Endothelial cell of umbilical vein (primary cell): ENCODE measurements around the gene RETREG3. TPM values are rescaled to one million over a fixed set of nuclear protein-coding genes. Genes with fewer than 3 reads are reported as not detected.

Experiments
- BruUV-seq: library from RNA; stranded (reverse); fragments of 400-500 nt; replicated peaks from 2 replicates; lab custom pipeline; 2021; lab: Mats Ljungman, UMichigan
- CTCF ChIA-PET: fragments of 300-600, 350-600 bp; sonication (Branson Sonifier 250); formaldehyde crosslinking; loops from one replicate; lab custom pipeline; 2021; ENCODE audit warnings: antibody characterized with exemption, inconsistent platforms; lab: Charles Lee
- POLR2A ChIA-PET: fragments of 300-600, 350-600 bp; sonication (Branson Sonifier 250); formaldehyde crosslinking; loops from one replicate; lab custom pipeline; 2021; ENCODE audit warnings: antibody characterized with exemption, inconsistent platforms; lab: Charles Lee
- DNase-seq: peaks from one replicate; pipeline ENCODE4 v3.0.0-alpha.2; 2011; ENCODE audit warnings: low read depth, low spot score
- FAIRE-seq: peaks from 2 replicates; lab custom pipeline; 2011; peaks lifted over from hg19 to GRCh38; lab: Jason Lieb, UNC
- H2AFZ ChIP-seq: 2 replicates; pipeline ENCODE4 v1.6.0; 2012; ENCODE audit warnings: low read depth, low read length, control low read depth, inconsistent platforms
- H3K27ac ChIP-seq: 2 replicates; pipeline ENCODE4 v1.5.1; 2011; ENCODE audit warnings: low read depth, mild to moderate bottlenecking, control low read depth, low read length, moderate library complexity; ENCODE audit not compliant: insufficient read depth
- H3K27me3 ChIP-seq, 2 experiments: 2 replicates each; pipeline versions ENCODE4 v1.6.0 to v1.6.1; 2011; ENCODE audit warnings: low read length in 2 of 2, mixed read lengths in 1 of 2; ENCODE audit not compliant: control insufficient read depth in 2 of 2, insufficient read depth in 2 of 2
- H3K36me3 ChIP-seq, 2 experiments: 2 replicates in 1 of 2; 3 replicates in 1 of 2; pipeline ENCODE4 v1.5.1; 2011; ENCODE audit warnings: low read length in 2 of 2, mild to moderate bottlenecking in 1 of 2, moderate library complexity in 1 of 2; ENCODE audit not compliant: control insufficient read depth in 2 of 2, insufficient read depth in 2 of 2; ENCODE audit errors: extremely low read depth in 1 of 2
- H3K4me1 ChIP-seq: 3 replicates; pipeline ENCODE4 v1.5.1; 2011; ENCODE audit warnings: mild to moderate bottlenecking, low read length; ENCODE audit not compliant: control insufficient read depth, insufficient read depth; ENCODE audit errors: extremely low read depth
- H3K4me2 ChIP-seq: 2 replicates; pipeline ENCODE4 v1.6.1; 2011; ENCODE audit warnings: low read length, control low read depth, mixed read lengths; ENCODE audit not compliant: insufficient read depth
- H3K4me3 ChIP-seq, 3 experiments: fragments of 200-600 bp in 1 of 3; sonication (generic), shearing (Covaris generic) in 1 of 3; replicated peaks in 1 of 3; 2 replicates each; pipeline ENCODE4 v1.5.1; 2011 to 2016; ENCODE audit warnings: control low read depth in 3 of 3, low read length in 3 of 3, mild to moderate bottlenecking in 2 of 3, inconsistent platforms in 1 of 3, low read depth in 1 of 3, moderate library complexity in 1 of 3; ENCODE audit not compliant: insufficient read depth in 1 of 3
- H3K79me2 ChIP-seq: 2 replicates; pipeline ENCODE4 v1.6.0; 2012; ENCODE audit warnings: low read length, inconsistent platforms; ENCODE audit not compliant: control insufficient read depth, insufficient read depth
- H3K9ac ChIP-seq: replicated peaks from 2 replicates; pipeline ENCODE3; 2011; ENCODE audit warnings: low read length, control low read depth; ENCODE audit not compliant: insufficient read depth; ENCODE audit errors: extremely low read depth
- H3K9me1 ChIP-seq: replicated peaks from 3 replicates; pipeline ENCODE4 v1.6.0; 2011; ENCODE audit warnings: mild to moderate bottlenecking, low read length; ENCODE audit not compliant: control insufficient read depth, insufficient read depth; ENCODE audit errors: extremely low read depth
- H3K9me3 ChIP-seq: replicated peaks from 2 replicates; pipeline ENCODE4 v1.5.1; 2012; ENCODE audit warnings: low read length, inconsistent platforms; ENCODE audit not compliant: control insufficient read depth, insufficient read depth
- H4K20me1 ChIP-seq: replicated peaks from 2 replicates; pipeline ENCODE3; 2011; ENCODE audit warnings: mild to moderate bottlenecking, low read length; ENCODE audit not compliant: control insufficient read depth, insufficient read depth; ENCODE audit errors: extremely low read depth
- CTCF ChIP-seq, 2 donors: IDR thresholded peaks; 1 replicate in 1 of 2; 2 replicates in 1 of 2; pipeline ENCODE4 v1.5.1; 2011; ENCODE audit warnings: low read length in 2 of 2, mild to moderate bottlenecking in 2 of 2, moderate library complexity in 2 of 2, control low read depth in 1 of 2, inconsistent platforms in 1 of 2, low read depth in 1 of 2; ENCODE audit not compliant: insufficient read depth in 1 of 2; ENCODE audit errors: extremely low read depth in 1 of 2
- EZH2 ChIP-seq: IDR thresholded peaks from 2 replicates; pipeline ENCODE4 v1.6.1; 2012; ENCODE audit warnings: borderline replicate concordance, low read depth, mild to moderate bottlenecking, moderate library complexity, low read length, inconsistent platforms; ENCODE audit not compliant: severe bottlenecking
- FOS ChIP-seq: IDR thresholded peaks from 2 replicates; pipeline ENCODE4 v1.6.1; 2011; ENCODE audit warnings: mild to moderate bottlenecking, low read length, moderate library complexity, borderline replicate concordance; ENCODE audit not compliant: insufficient read depth
- GATA2 ChIP-seq: IDR thresholded peaks from 2 replicates; pipeline ENCODE4 v1.7.0; 2011; ENCODE audit warnings: low read depth, mild to moderate bottlenecking, moderate library complexity, mixed read lengths, low read length; ENCODE audit not compliant: insufficient read length, insufficient read depth
- JUN ChIP-seq: IDR thresholded peaks from 2 replicates; pipeline ENCODE4 v1.6.1; 2011; ENCODE audit warnings: borderline replicate concordance, low read depth; ENCODE audit not compliant: insufficient read length, insufficient read depth
- MAX ChIP-seq: IDR thresholded peaks from 2 replicates; pipeline ENCODE4 v1.6.1; 2011; ENCODE audit not compliant: insufficient read depth, insufficient read length
- MYC ChIP-seq: IDR thresholded peaks from one replicate; pipeline ENCODE4 v1.6.1; 2011; ENCODE audit warnings: mild to moderate bottlenecking, low read depth, low read length
- POLR2A ChIP-seq: IDR thresholded peaks from 2 replicates; pipeline ENCODE4 v1.6.1; 2012; ENCODE audit warnings: low read depth, mild to moderate bottlenecking, control low read depth, low read length
- POLR2AphosphoS5 ChIP-seq: IDR thresholded peaks from 2 replicates; pipeline ENCODE4 v1.6.1; 2012; ENCODE audit warnings: low read depth, mild to moderate bottlenecking, control low read depth, low read length, moderate library complexity; ENCODE audit not compliant: insufficient read depth
- dilution Hi-C: fragments of 300-500 bp; cut with MboI; formaldehyde crosslinking; loops from one replicate; pipeline ENCODE4 v1.15.0; 2019; ENCODE audit warnings: low sequenced_read_pairs; ENCODE audit not compliant: extremely low pct_ligation_motif_present
- intact Hi-C: fragments of 100-400 bp; cut with micrococcal nuclease; formaldehyde crosslinking; loops from one replicate; pipeline ENCODE4 v1.10.0; 2022
- polyA plus RNA-seq, 4 experiments: library from polyadenylated mRNA; depleted of rRNA in 3 of 4; stranded (reverse) in 3 of 4; unstranded in 1 of 4; fragments of >200 nt; gene quantifications; 2 replicates each; pipeline versions ENCODE4 v1.2.1 to v1.2.3, GENCODE V29; 2011 to 2012; ENCODE audit warnings: missing spikeins in 1 of 4
- total RNA-seq: library from RNA; stranded (reverse); gene quantifications from 2 replicates; pipeline ENCODE4 v1.2.3, GENCODE V29; 2021

Gene RETREG3
- total and polyA plus RNA-seq, 2 donors (not counting 3 experiments of a cell fraction or from before 2014, with no cell fraction given): 36.2 to 53.4 TPM

GRCh38 chr17:42651392-42651791 lies 42.2 kb upstream of the RETREG3 start:
- H3K4me3 ChIP-seq: no peak overlapping the region
- no peak overlapping the region for H2AFZ ChIP-seq
- no peak overlapping the region for H3K27ac ChIP-seq
- H3K9ac ChIP-seq: no peak overlapping the region
- dilution Hi-C loops (no loop called here), intact Hi-C loops (no loop called here)
- ChIA-PET POLR2A (no interaction called here), CTCF (no interaction called here)
- no TSS peak for BruUV-seq
- no peak overlapping the region for H3K4me2 ChIP-seq
- H3K36me3 ChIP-seq: no peaks in the 10 kb centered on the region
- H3K27me3 ChIP-seq: peaks cover under 1 to 6% of the 10 kb centered on the region in 2 experiments
- H3K4me1 ChIP-seq: peaks cover 4% of the 10 kb centered on the region
- FAIRE-seq: no peak
- no peak for DNase-seq
- H3K9me1 ChIP-seq: no peaks in the 10 kb centered on the region
- no peaks in the 10 kb centered on the region for H3K9me3 ChIP-seq
- H3K79me2 ChIP-seq: no peaks in the 10 kb centered on the region
- no peak for TF ChIP-seq MYC
- no peaks in the 10 kb centered on the region for H4K20me1 ChIP-seq

- H3K4me3 ChIP-seq: no peak overlapping the region
- H3K9ac ChIP-seq: no peak overlapping the region
- FAIRE-seq: no peak
- TF ChIP-seq GATA2 (no peak), EZH2 (no peak), MYC (no peak), CTCF (IDR thresholded peaks at IDR 0.05; ENCODE audit: extremely low read depth in 1 of 2, insufficient read depth in 1 of 2, low read depth in 1 of 2, low read length in 2 of 2) (no peak), POLR2AphosphoS5 (no peak), JUN (no peak), MAX (no peak), FOS (no peak), POLR2A (no peak)
- ChIA-PET POLR2A (no interaction called here), CTCF (interaction anchor here (1.1 to 1.4 kb wide), 3 partner anchors 11 to 116 kb away, joined by 3 read pairs; partner anchors contain the start of gene TUBG2)
- no peaks in the 10 kb centered on the region for H3K79me2 ChIP-seq
- H2AFZ ChIP-seq: no peak overlapping the region
- peaks cover 4 to 6% of the 10 kb centered on the region in 2 experiments for H3K27me3 ChIP-seq
- no TSS peak for BruUV-seq
- H3K4me2 ChIP-seq: no peak overlapping the region
- no peak for DNase-seq
- no peaks in the 10 kb centered on the region for H3K9me3 ChIP-seq
- intact Hi-C loops (no loop called here), dilution Hi-C loops (no loop called here)
- no peaks in the 10 kb centered on the region for H3K4me1 ChIP-seq
- no peaks in the 10 kb centered on the region for H3K9me1 ChIP-seq
- H3K36me3 ChIP-seq: no peaks in the 10 kb centered on the region
- H4K20me1 ChIP-seq: no peaks in the 10 kb centered on the region
- no peak overlapping the region for H3K27ac ChIP-seq
Observed at GRCh38 chr17:42647778-42648177, 38.6 kb upstream of the RETREG3 start.
